GM18909 (cell line): Measurements from ENCODE around the gene CEP295NL.
"Not testable (repeated sequence)": the region's sequence is repeated elsewhere in the genome, so short reads cannot be mapped to it uniquely, and the experiment has no call there.

Source experiments
- ATAC-seq: cut with Tn5 transposase; IDR thresholded peaks from one replicate; pipeline ENCODE4 v1.9.1; 2021; ENCODE audit warnings: mild to moderate bottlenecking; ENCODE audit not compliant: unreplicated experiment, poor library complexity

The CEP295NL gene

GRCh38 chr17:78890096-78890495 is 12.9 kb downstream of the CEP295NL start:
- not testable (repeated sequence) for ATAC-seq

- no peak for ATAC-seq
Observed at GRCh38 chr17:78889531-78889930, 13.5 kb downstream of the CEP295NL start.

- no peak for ATAC-seq
Observed at GRCh38 chr17:78888941-78889518, 14.0 kb downstream of the CEP295NL start.

GRCh38 chr17:78886954-78887353 is 16.0 kb downstream of the CEP295NL start:
- no peak for ATAC-seq

- no peak for ATAC-seq
Observed at GRCh38 chr17:78885956-78886355, 17.0 kb downstream of the CEP295NL start.

GRCh38 chr17:78884876-78885667 is 17.9 kb downstream of the CEP295NL start:
- ATAC-seq = no peak

GRCh38 chr17:78884148-78884825 is 18.7 kb downstream of the CEP295NL start:
- no peak for ATAC-seq

- ATAC-seq = no peak
Observed at GRCh38 chr17:78883533-78884131, 19.4 kb downstream of the CEP295NL start.

- no peak for ATAC-seq
Observed at GRCh38 chr17:78883089-78883532, 19.9 kb downstream of the CEP295NL start.

- ATAC-seq = no peak
Observed at GRCh38 chr17:78882540-78883088, 20.4 kb downstream of the CEP295NL start.

GRCh38 chr17:78879635-78880186 is 23.3 kb downstream of the CEP295NL start:
- no peak for ATAC-seq

GRCh38 chr17:78878871-78879527 is 24.0 kb downstream of the CEP295NL start:
- ATAC-seq = no peak

- no peak for ATAC-seq
Observed at GRCh38 chr17:78878261-78878660, 24.7 kb downstream of the CEP295NL start.

GRCh38 chr17:78876954-78877517 is 26.0 kb downstream of the CEP295NL start:
- not testable (repeated sequence) for ATAC-seq

GRCh38 chr17:78876094-78876597 is 26.9 kb downstream of the CEP295NL start:
- no peak for ATAC-seq

GRCh38 chr17:78875363-78876093 is 27.5 kb downstream of the CEP295NL start:
- ATAC-seq = no peak

GRCh38 chr17:78873519-78874340 is 29.3 kb downstream of the CEP295NL start:
- no peak for ATAC-seq

GRCh38 chr17:78872486-78872885 is 30.5 kb downstream of the CEP295NL start:
- no peak for ATAC-seq
